Measurements from ENCODE around the gene ZFAND4. TPM values are rescaled to one million over a fixed set of nuclear protein-coding genes. Genes with fewer than 3 reads are reported as not detected.

ZFAND4 gene
- total RNA-seq, 6 experiments from 2014 or later, result 3.9 to 4.8 (median 4.3) TPM

DNA sequence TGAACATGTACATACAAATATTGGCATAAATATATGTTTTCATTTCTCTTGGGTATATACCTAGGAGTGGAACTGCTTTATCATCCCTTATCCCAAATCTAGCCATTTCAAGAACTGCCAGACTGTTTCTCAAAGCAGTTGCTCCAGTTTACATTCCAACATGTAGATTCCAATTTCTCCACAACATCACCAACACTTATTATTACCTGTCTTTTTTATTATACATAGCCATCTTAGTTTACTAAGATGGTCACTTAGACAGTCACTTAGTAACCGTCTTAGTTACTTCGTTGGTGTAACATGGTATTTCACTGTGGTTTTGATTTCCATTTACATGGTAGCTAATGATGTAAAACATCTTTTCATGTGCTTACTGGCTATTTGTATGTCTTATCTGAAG lies 82.7 kb downstream of the ZFAND4 start:
- TF ChIP-seq CTCF (IDR thresholded peaks at IDR 0.05), result no peak
- Mint-ChIP-seq H3K27me3 (ENCODE audit: insufficient read depth) (no peaks in the 10 kb centered on the region; the same call in 1 of the 2 replicates), H3K4me1 (ENCODE audit: low read depth) (peaks cover 21% of the 10 kb centered on the region), H3K4me3 (no peak overlapping the region), H3K9me3 (no peaks in the 10 kb centered on the region; the same call in 1 of the 2 replicates), H3K27ac (no peak overlapping the region), H3K36me3 (ENCODE audit: low read depth) (peaks cover 8% of the 10 kb centered on the region; the same call in 1 of the 2 replicates)
- no peak for DNase-seq

GRCh38 chr10:45589009-45589408 lies 83.6 kb downstream of the ZFAND4 start:
- TF ChIP-seq CTCF (IDR thresholded peaks at IDR 0.05), result no peak
- Mint-ChIP-seq H3K27ac (no peak overlapping the region), H3K36me3 (ENCODE audit: low read depth) (peaks cover 8% of the 10 kb centered on the region; the same call in 1 of the 2 replicates), H3K9me3 (no peaks in the 10 kb centered on the region; the same call in 1 of the 2 replicates), H3K4me3 (no peak overlapping the region), H3K4me1 (ENCODE audit: low read depth) (peaks cover 19% of the 10 kb centered on the region), H3K27me3 (ENCODE audit: insufficient read depth) (no peaks in the 10 kb centered on the region; the same call in 1 of the 2 replicates)
- no peak for DNase-seq

- Mint-ChIP-seq H3K4me1 (ENCODE audit: low read depth) (peaks cover 8% of the 10 kb centered on the region), H3K9me3 (no peaks in the 10 kb centered on the region; the same call in 1 of the 2 replicates), H3K36me3 (ENCODE audit: low read depth) (peaks cover 8% of the 10 kb centered on the region; the same call in 1 of the 2 replicates), H3K27me3 (ENCODE audit: insufficient read depth) (no peaks in the 10 kb centered on the region; the same call in 1 of the 2 replicates), H3K27ac (no peak overlapping the region), H3K4me3 (no peak overlapping the region)
- no peak for DNase-seq
- no peak for TF ChIP-seq CTCF (IDR thresholded peaks at IDR 0.05)
Observed at GRCh38 chr10:45586028-45586824, 86.3 kb downstream of the ZFAND4 start.

DNA sequence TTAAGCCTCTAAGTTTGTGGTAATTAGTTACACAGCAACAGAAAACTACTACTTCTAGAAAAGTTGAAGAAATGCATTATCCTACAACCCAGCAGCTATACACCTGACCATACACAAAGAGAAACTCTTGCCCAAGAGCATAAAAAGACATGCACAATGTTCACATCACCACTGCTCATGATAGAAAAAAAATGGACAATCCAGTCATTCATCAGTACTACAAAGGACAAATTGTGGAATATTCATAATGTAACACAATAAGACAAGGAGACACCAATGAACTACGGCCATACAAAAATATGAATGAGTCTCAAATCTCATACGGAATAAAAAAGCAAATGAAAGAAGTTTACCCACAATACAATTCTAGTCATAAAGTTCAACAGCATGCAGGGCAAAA lies 87.4 kb downstream of the ZFAND4 start:
- no peaks in the 10 kb centered on the region; the same call in 1 of the 2 replicates for H3K27me3 Mint-ChIP-seq (ENCODE audit: insufficient read depth)
- no peak overlapping the region for H3K4me3 Mint-ChIP-seq
- TF ChIP-seq CTCF (IDR thresholded peaks at IDR 0.05), result no peak
- H3K4me1 Mint-ChIP-seq (ENCODE audit: low read depth), result peaks cover 17% of the 10 kb centered on the region
- no peak for DNase-seq
- H3K36me3 Mint-ChIP-seq (ENCODE audit: low read depth), result peaks cover 6% of the 10 kb centered on the region; the same call in 1 of the 2 replicates
- no peak overlapping the region for H3K27ac Mint-ChIP-seq
- no peaks in the 10 kb centered on the region; the same call in 1 of the 2 replicates for H3K9me3 Mint-ChIP-seq

DNA sequence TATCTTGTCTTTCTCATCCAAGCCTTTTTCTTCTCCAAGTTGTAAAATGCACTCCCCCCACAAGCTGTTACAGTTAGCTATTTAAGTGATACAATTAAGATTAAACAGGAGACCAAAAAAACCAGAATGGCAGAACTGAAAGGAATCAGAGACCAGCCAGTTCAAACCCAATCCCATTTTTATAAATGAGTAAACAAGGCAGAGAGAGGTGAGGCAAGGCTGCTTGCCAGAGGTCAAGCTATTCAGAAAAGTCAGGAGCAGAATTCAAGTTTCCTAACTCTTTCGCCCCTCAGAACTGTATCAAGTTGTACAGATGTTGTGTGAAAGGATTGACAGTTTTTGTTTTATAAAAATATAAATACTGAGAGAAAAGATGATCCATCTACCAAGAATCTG lies 90.2 kb downstream of the ZFAND4 start:
- H3K9me3 Mint-ChIP-seq, result no peaks in the 10 kb centered on the region; the same call in 1 of the 2 replicates
- peaks cover 18% of the 10 kb centered on the region for H3K4me1 Mint-ChIP-seq (ENCODE audit: low read depth)
- no peak overlapping the region for H3K4me3 Mint-ChIP-seq
- DNase-seq, result no peak
- H3K27ac Mint-ChIP-seq, result no peak overlapping the region
- TF ChIP-seq CTCF (IDR thresholded peaks at IDR 0.05), result no peak
- no peaks in the 10 kb centered on the region for H3K36me3 Mint-ChIP-seq (ENCODE audit: low read depth)
- no peaks in the 10 kb centered on the region for H3K27me3 Mint-ChIP-seq (ENCODE audit: insufficient read depth)

Data from HFFc6 (cell line).